Progenitor cell of endocrine pancreas (in vitro differentiated cells): ENCODE results near the gene DCHS2. TPM values are rescaled to one million over a fixed set of nuclear protein-coding genes. Genes with fewer than 3 reads are reported as not detected.

ENCODE experiments used
- DNase-seq: peaks from one replicate; pipeline ENCODE4 v3.0.0; 2021; ENCODE audit warnings: low spot score; ENCODE audit not compliant: unreplicated experiment
- H3K27ac Mint-ChIP-seq: 2 replicates; pipeline ENCODE4 v1.8.0; 2021; ENCODE audit warnings: mild to moderate bottlenecking, moderate library complexity, mixed read lengths
- H3K27me3 Mint-ChIP-seq: 2 replicates; pipeline ENCODE4 v1.8.0; 2021; ENCODE audit warnings: mixed read lengths
- H3K36me3 Mint-ChIP-seq: 2 replicates; pipeline ENCODE4 v1.8.0; 2022; ENCODE audit warnings: mixed read lengths; ENCODE audit not compliant: insufficient read depth
- H3K4me1 Mint-ChIP-seq: 2 replicates; pipeline ENCODE4 v1.8.0; 2021; ENCODE audit warnings: low read depth, mixed read lengths
- H3K4me3 Mint-ChIP-seq: 2 replicates; pipeline ENCODE4 v1.8.0; 2021; ENCODE audit warnings: low read depth, mild to moderate bottlenecking, moderate library complexity, mixed read lengths
- H3K9me3 Mint-ChIP-seq: 2 replicates; pipeline ENCODE4 v1.8.0; 2021; ENCODE audit warnings: low read depth, mixed read lengths
- total RNA-seq: library from RNA; stranded (reverse); gene quantifications from 2 replicates; pipeline ENCODE4 v1.2.1, GENCODE V29; 2021
- TF ChIP-seq, protein P1 (sequence below): fragments of 200-600 bp; sonication (generic); IDR thresholded peaks from one replicate; pipeline ENCODE4 v1.5.0; 2021; ENCODE audit warnings: antibody characterized with exemption, mild to moderate bottlenecking; ENCODE audit not compliant: unreplicated experiment

Gene DCHS2
- total RNA-seq, 1 donor from 2014 or later: 0.43 TPM

DNA sequence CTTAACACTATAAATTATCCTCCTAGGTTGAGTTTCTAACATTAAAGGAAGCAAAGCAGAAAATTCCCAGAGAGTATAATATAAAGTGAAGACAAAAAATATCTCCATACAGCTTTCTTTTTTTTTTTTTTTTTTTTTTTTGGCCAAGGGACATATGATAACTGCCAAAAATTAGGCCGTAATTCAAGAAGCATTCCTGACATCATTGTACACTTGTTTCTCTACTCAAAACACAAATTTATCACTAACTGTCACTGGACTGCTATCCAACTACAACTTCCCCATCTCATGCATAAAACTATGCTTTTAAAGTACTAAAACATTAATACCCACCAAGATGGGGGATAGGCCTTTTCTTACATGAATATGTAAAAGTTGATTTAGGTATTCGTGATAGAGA is 77.2 kb downstream of the DCHS2 start:
- Mint-ChIP-seq H3K9me3 (no peaks in the 10 kb centered on the region), H3K4me3 (no peak overlapping the region), H3K4me1 (peaks cover 6% of the 10 kb centered on the region), H3K27me3 (peaks cover 46% of the 10 kb centered on the region), H3K36me3 (no peaks in the 10 kb centered on the region), H3K27ac (no peak overlapping the region)
- TF ChIP-seq, protein P1, sequence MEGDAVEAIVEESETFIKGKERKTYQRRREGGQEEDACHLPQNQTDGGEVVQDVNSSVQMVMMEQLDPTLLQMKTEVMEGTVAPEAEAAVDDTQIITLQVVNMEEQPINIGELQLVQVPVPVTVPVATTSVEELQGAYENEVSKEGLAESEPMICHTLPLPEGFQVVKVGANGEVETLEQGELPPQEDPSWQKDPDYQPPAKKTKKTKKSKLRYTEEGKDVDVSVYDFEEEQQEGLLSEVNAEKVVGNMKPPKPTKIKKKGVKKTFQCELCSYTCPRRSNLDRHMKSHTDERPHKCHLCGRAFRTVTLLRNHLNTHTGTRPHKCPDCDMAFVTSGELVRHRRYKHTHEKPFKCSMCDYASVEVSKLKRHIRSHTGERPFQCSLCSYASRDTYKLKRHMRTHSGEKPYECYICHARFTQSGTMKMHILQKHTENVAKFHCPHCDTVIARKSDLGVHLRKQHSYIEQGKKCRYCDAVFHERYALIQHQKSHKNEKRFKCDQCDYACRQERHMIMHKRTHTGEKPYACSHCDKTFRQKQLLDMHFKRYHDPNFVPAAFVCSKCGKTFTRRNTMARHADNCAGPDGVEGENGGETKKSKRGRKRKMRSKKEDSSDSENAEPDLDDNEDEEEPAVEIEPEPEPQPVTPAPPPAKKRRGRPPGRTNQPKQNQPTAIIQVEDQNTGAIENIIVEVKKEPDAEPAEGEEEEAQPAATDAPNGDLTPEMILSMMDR: no peak
- DNase-seq: no peak

DNA sequence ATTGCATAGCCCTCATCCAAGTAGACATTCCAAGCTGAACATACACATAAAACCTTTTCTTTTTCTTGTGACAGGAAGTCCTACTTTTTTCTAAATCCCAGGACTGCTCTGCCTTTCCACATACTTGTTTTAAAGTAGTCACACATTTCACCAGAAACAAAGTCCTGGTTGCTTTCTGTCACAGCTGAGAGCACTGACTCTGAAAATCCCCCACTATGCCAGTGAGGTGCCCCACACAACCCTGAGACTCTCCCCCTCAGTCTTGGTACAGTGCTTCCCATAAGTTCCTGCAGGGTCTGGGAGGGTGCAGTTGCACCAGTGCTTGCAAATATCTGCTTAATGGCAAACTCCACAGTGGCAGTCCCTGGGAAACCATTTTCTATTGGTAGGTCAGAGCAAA is 84.2 kb downstream of the DCHS2 start:
- H3K27ac Mint-ChIP-seq: no peak overlapping the region
- no peaks in the 10 kb centered on the region for H3K36me3 Mint-ChIP-seq
- no peaks in the 10 kb centered on the region for H3K9me3 Mint-ChIP-seq
- TF ChIP-seq, protein P1: no peak
- no peak for DNase-seq
- H3K4me3 Mint-ChIP-seq: no peak overlapping the region
- peaks cover 8% of the 10 kb centered on the region for H3K27me3 Mint-ChIP-seq
- H3K4me1 Mint-ChIP-seq: no peaks in the 10 kb centered on the region

DNA sequence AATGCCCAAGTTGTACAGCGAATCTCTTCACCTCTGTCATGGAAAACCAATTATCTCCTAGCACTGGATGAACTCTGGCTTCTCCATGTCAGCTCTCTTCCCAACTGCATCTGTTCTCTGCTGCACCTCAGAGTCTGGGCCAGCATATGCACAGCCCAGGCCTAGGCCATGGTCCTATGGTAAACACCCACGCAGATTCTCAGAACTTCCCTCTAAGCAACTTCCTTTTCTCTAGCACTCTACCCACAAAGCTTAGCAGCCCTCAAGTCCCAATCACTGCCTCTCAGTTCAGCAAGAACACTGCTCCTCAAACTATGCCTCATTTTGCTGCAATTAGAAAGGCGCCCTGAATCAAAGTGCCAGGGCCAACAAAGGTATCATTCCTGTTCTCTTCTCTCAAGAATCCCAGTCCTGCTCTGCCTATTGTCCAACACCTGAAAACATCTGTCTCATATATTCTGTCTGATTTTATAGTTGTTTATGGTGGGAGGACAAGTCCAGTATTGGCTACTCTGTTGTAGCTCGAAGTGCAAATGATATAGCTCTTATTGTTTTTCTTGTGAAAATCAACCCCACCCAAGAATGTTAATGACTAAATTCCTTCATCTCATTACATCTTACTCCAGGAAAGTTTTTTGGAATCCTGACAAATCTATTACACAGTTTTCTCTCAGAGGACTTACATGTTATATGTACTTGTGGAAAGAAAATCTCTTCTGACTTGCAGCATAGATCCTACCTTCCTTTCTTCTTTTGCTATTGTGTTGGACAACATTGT is 85.4 kb downstream of the DCHS2 start:
- TF ChIP-seq, protein P1: no peak
- no peak for DNase-seq
- no peaks in the 10 kb centered on the region for H3K36me3 Mint-ChIP-seq
- H3K4me1 Mint-ChIP-seq: no peaks in the 10 kb centered on the region
- peaks cover 5% of the 10 kb centered on the region for H3K27me3 Mint-ChIP-seq
- H3K27ac Mint-ChIP-seq: no peak overlapping the region
- H3K9me3 Mint-ChIP-seq: no peaks in the 10 kb centered on the region
- H3K4me3 Mint-ChIP-seq: no peak overlapping the region

DNA sequence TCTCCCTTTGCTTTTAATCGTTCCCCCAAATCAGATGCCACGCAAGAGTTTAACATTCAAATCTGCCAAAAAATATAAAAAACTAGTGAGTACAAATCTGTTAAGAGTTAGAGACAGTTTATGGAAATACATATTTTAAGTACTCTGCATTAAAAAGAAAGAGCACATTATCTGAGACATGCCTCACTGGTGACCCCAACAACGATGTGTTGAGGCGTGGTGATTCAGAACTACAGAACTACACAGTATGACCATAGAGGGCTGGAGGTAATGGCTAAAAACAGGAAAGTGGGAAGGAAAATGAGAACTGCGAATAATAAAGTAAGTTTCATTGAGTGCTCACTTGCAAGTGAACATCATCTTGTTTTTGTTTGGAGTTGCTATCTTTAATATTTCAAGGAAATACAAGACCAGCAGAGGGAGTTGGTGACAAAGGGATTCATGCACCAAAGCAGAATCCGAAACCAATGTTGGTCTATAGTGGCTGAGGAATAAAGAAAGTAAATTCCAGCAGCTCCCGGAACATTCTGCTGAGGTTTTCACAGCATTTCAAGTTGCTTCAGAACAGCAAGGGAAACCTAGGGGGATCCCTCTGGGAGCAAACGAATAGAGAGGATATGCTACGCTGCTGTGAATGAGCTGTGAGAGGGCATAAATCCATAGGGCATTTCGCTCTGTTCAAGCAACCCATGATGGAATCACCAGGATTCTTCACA is 92.2 kb downstream of the DCHS2 start:
- H3K36me3 Mint-ChIP-seq: no peaks in the 10 kb centered on the region
- DNase-seq: no peak
- H3K4me3 Mint-ChIP-seq: no peak overlapping the region

DNA sequence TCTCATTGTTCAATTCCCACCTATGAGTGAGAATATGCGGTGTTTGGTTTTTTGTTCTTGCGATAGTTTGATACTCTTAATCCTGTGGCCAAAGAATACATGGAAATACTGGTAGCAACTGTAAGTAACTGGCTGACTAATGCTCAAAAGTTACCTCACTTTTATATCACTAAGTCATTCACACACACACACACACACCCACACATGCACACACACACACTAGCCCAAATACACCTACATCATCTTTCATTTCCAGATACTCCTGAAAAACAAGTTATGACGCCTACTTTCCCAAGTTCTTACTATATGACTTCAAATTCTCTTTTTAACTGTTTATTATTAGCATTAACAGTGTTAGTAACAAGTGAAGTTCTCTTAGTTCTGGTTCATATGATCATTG is 101.3 kb downstream of the DCHS2 start:
- no peaks in the 10 kb centered on the region for H3K36me3 Mint-ChIP-seq
- peaks cover 2% of the 10 kb centered on the region for H3K4me1 Mint-ChIP-seq
- no peaks in the 10 kb centered on the region for H3K27me3 Mint-ChIP-seq
- TF ChIP-seq, protein P1: no peak
- H3K4me3 Mint-ChIP-seq: no peak overlapping the region
- no peak for DNase-seq
- H3K27ac Mint-ChIP-seq: no peak overlapping the region
- H3K9me3 Mint-ChIP-seq: no peaks in the 10 kb centered on the region

More for the DNA sequence above, 92.2 kb downstream of the DCHS2 start:
- Mint-ChIP-seq H3K9me3 (no peaks in the 10 kb centered on the region), H3K27ac (no peak overlapping the region), H3K27me3 (peaks cover 26% of the 10 kb centered on the region), H3K4me1 (no peaks in the 10 kb centered on the region)
- TF ChIP-seq, protein P1: peak; percentile 40
